ENCODE data around the gene ENDOD1.

Gene ENDOD1

DNA sequence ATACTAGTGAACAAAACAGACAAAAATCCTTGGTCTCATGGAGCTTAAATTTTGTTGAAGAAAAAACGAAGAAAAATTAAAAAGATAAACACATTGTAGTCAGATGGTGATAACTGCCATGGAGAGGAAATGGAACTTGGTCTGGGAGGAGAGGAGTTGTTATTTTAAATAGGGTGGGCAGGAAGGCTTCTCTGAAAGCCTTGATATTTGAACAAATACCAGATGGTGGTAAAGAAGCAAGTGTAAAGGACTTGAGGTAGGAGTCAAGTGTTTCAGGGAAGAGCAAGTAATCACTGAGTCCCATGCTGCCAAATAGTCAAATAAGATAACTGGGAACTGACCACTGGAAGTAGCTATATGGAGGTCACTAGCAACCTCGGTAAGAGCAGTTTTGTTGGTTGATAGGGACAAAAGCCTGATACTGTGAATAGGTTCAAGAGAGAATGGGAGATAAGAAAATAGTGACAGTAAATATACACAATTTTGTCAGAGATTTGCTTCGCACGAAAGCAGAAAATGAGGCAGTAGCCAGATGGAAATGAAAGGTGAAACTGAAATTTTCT lies 86.3 kb downstream of the ENDOD1 start:
- DNase-seq (ENCODE audit: low spot score), result no peak

Data from RKO (cell line).